H9 (cell line): ENCODE results near the gene PCA3. TPM values are rescaled to one million over a fixed set of nuclear protein-coding genes. Genes with fewer than 3 reads are reported as not detected.

Source experiments
- DNase-seq: peaks from one replicate; pipeline ENCODE4 v3.0.0-alpha.2; 2017
- H2AFZ ChIP-seq: one replicate; pipeline ENCODE4 v1.6.1; 2013; ENCODE audit warnings: mild to moderate bottlenecking, low read length, control low read depth, moderate library complexity
- H2AK5ac ChIP-seq: 2 replicates; pipeline ENCODE4 v1.6.1; 2013; ENCODE audit warnings: low read length, control low read depth, mixed read lengths; ENCODE audit not compliant: insufficient read length
- H2BK120ac ChIP-seq: one replicate; pipeline ENCODE4 v1.6.1; 2013; ENCODE audit warnings: low read depth, mild to moderate bottlenecking, low read length, control low read depth, inconsistent platforms; ENCODE audit not compliant: poor library complexity, severe bottlenecking
- H2BK12ac ChIP-seq: 2 replicates; pipeline ENCODE4 v1.6.1; 2013; ENCODE audit warnings: low read length, control low read depth, mixed read lengths, low read depth; ENCODE audit not compliant: insufficient read length
- H2BK15ac ChIP-seq: 2 replicates; pipeline ENCODE4 v1.6.1; 2013; ENCODE audit warnings: low read depth, low read length, control low read depth
- H2BK20ac ChIP-seq: one replicate; pipeline ENCODE4 v1.6.1; 2013; ENCODE audit warnings: low read depth, mild to moderate bottlenecking, low read length, control low read depth, inconsistent platforms; ENCODE audit not compliant: poor library complexity, severe bottlenecking
- H2BK5ac ChIP-seq: 2 replicates; pipeline ENCODE4 v1.6.1; 2013; ENCODE audit warnings: low read length, control low read depth, mixed read lengths; ENCODE audit not compliant: insufficient read length
- H3K14ac ChIP-seq: 2 replicates; pipeline ENCODE4 v1.6.1; 2013; ENCODE audit warnings: low read length, control low read depth; ENCODE audit not compliant: insufficient read depth
- H3K18ac ChIP-seq: 2 replicates; pipeline ENCODE4 v1.6.1; 2013; ENCODE audit warnings: low read depth, mild to moderate bottlenecking, mixed read lengths, low read length, control low read depth; ENCODE audit not compliant: insufficient read length
- H3K23ac ChIP-seq: 2 replicates; pipeline ENCODE4 v1.6.1; 2013; ENCODE audit warnings: low read length, control low read depth, mixed read lengths, low read depth; ENCODE audit not compliant: insufficient read length
- H3K23me2 ChIP-seq: 2 replicates; pipeline ENCODE4 v1.6.1; 2013; ENCODE audit warnings: low read depth, mild to moderate bottlenecking, mixed read lengths, low read length, control low read depth; ENCODE audit not compliant: insufficient read length, poor library complexity, severe bottlenecking
- H3K27ac ChIP-seq: 2 replicates; pipeline ENCODE4 v1.5.1; 2013; ENCODE audit warnings: low read length, control low read depth, mixed read lengths, low read depth; ENCODE audit not compliant: insufficient read length
- H3K27me3 ChIP-seq: 2 replicates; pipeline ENCODE4 v1.6.1; 2013; ENCODE audit warnings: low read length, control low read depth, inconsistent platforms; ENCODE audit not compliant: insufficient read depth
- H3K4ac ChIP-seq: 2 replicates; pipeline ENCODE4 v1.6.1; 2013; ENCODE audit warnings: low read depth, mild to moderate bottlenecking, control low read depth, inconsistent platforms, low read length, moderate library complexity
- H3K4me1 ChIP-seq: 2 replicates; pipeline ENCODE4 v1.6.1; 2013; ENCODE audit warnings: low read length, control low read depth, inconsistent platforms; ENCODE audit not compliant: insufficient read depth
- H3K4me2 ChIP-seq: 2 replicates; pipeline ENCODE4 v1.6.1; 2013; ENCODE audit warnings: low read length, control low read depth, mixed read lengths; ENCODE audit not compliant: insufficient read length, insufficient read depth
- H3K56ac ChIP-seq: 2 replicates; pipeline ENCODE4 v1.6.1; 2013; ENCODE audit warnings: low read depth, mild to moderate bottlenecking, mixed read lengths, low read length, control low read depth; ENCODE audit not compliant: insufficient read length
- H3K79me1 ChIP-seq: 2 replicates; pipeline ENCODE4 v1.6.1; 2013; ENCODE audit warnings: low read depth, mild to moderate bottlenecking, moderate library complexity, low read length, control low read depth, inconsistent platforms; ENCODE audit not compliant: insufficient read depth, poor library complexity, severe bottlenecking
- H3K79me2 ChIP-seq: 2 replicates; pipeline ENCODE4 v1.6.1; 2013; ENCODE audit warnings: low read length, control low read depth, inconsistent platforms; ENCODE audit not compliant: insufficient read depth
- H3K9ac ChIP-seq: 2 replicates; pipeline ENCODE4 v1.6.1; 2013; ENCODE audit warnings: low read length, control low read depth, mixed read lengths; ENCODE audit not compliant: insufficient read length; ENCODE audit errors: extremely low read depth
- H3K9me3 ChIP-seq: one replicate; pipeline ENCODE4 v1.6.1; 2013; ENCODE audit warnings: low read depth, low read length, inconsistent platforms; ENCODE audit not compliant: control insufficient read depth
- H3T11ph ChIP-seq: one replicate; pipeline ENCODE4 v1.6.1; 2013; ENCODE audit warnings: mild to moderate bottlenecking, low read length, control low read depth, inconsistent platforms
- H4K20me1 ChIP-seq: one replicate; pipeline ENCODE4 v1.6.1; 2013; ENCODE audit not compliant: control insufficient read depth, insufficient read length, insufficient read depth
- H4K5ac ChIP-seq: 2 replicates; pipeline ENCODE4 v1.6.1; 2013; ENCODE audit warnings: low read depth, mild to moderate bottlenecking, mixed read lengths, low read length, control low read depth; ENCODE audit not compliant: insufficient read length
- H4K8ac ChIP-seq: replicated peaks from 2 replicates; pipeline ENCODE4 v1.6.1; 2013; ENCODE audit warnings: low read length, control low read depth, mixed read lengths, low read depth; ENCODE audit not compliant: insufficient read length
- H4K91ac ChIP-seq: 2 replicates; pipeline ENCODE4 v1.6.1; 2013; ENCODE audit warnings: low read depth, mild to moderate bottlenecking, moderate library complexity, mixed read lengths, low read length, control low read depth; ENCODE audit not compliant: insufficient read length
- H3K27ac Mint-ChIP-seq, 3 experiments: 2 replicates in 2 of 3; 3 replicates in 1 of 3; pipeline ENCODE4 v1.8.0; 2020 to 2021; ENCODE audit warnings: mixed read lengths in 3 of 3, mild to moderate bottlenecking in 1 of 3, moderate library complexity in 1 of 3
- H3K27me3 Mint-ChIP-seq: 2 replicates; pipeline ENCODE4 v1.8.0; 2021; ENCODE audit warnings: low read depth, mild to moderate bottlenecking, moderate library complexity, mixed read lengths
- H3K36me3 Mint-ChIP-seq, 3 experiments: 2 replicates in 2 of 3; 3 replicates in 1 of 3; pipeline ENCODE4 v1.8.0; 2020 to 2021; ENCODE audit warnings: low read depth in 3 of 3, mixed read lengths in 3 of 3; ENCODE audit not compliant: insufficient read depth in 1 of 3
- H3K4me1 Mint-ChIP-seq, 2 experiments: 2 replicates each; pipeline ENCODE4 v1.8.0; 2020; ENCODE audit warnings: mixed read lengths in 2 of 2
- H3K4me3 Mint-ChIP-seq, 2 experiments: 2 replicates in 1 of 2; 3 replicates in 1 of 2; pipeline ENCODE4 v1.8.0; 2020 to 2021; ENCODE audit warnings: mild to moderate bottlenecking in 2 of 2, mixed read lengths in 2 of 2, moderate library complexity in 1 of 2
- H3K9me3 Mint-ChIP-seq, 2 experiments: 2 replicates in 1 of 2; 3 replicates in 1 of 2; pipeline ENCODE4 v1.8.0; 2020; ENCODE audit warnings: mild to moderate bottlenecking in 2 of 2, mixed read lengths in 2 of 2, moderate library complexity in 1 of 2
- CTCF ChIP-seq: fragments of 200-600 bp; sonication (generic); conservative IDR thresholded peaks from 3 replicates; pipeline ENCODE4 v1.8.0; 2021; ENCODE audit warnings: antibody characterized with exemption, mild to moderate bottlenecking
- WGBS: extraction: QIAGEN DNeasy Blood & Tissue Kit; methylation state at CpG from one replicate; pipeline ENCODE4 v1.1.7; 2013; ENCODE audit warnings: missing lambda C conversion rate, low lambda C conversion rate, mixed read lengths; ENCODE audit not compliant: insufficient read length; ENCODE audit errors: extremely low coverage; 5-methylcytosine and 5-hydroxymethylcytosine counted together
- total RNA-seq: library from RNA; stranded (reverse); gene quantifications from 2 replicates; pipeline ENCODE4 v1.2.1, GENCODE V29; 2021

The PCA3 gene
- total RNA-seq, 1 experiment from 2014 or later: not detected

GRCh38 chr9:76733096-76733495, 31.1 kb upstream of the PCA3 start:
- no peak overlapping the region for H2AFZ ChIP-seq
- H3K4ac ChIP-seq: no peak overlapping the region
- no peak for TF ChIP-seq CTCF
- no peak overlapping the region for H3T11ph ChIP-seq
- H3K56ac ChIP-seq: no peak overlapping the region
- H3K36me3 Mint-ChIP-seq: no peaks in the 10 kb centered on the region
- no peaks in the 10 kb centered on the region; the same call in 1 of the 2 replicates for H3K27me3 Mint-ChIP-seq
- H3K23ac ChIP-seq: no peak overlapping the region
- H3K4me3 Mint-ChIP-seq: no peak overlapping the region
- WGBS: no CpG with 5 or more reads among the region's 1 CpG
- DNase-seq: no peak
- no peaks in the 10 kb centered on the region for H3K4me1 Mint-ChIP-seq
- H4K20me1 ChIP-seq: no peaks in the 10 kb centered on the region
- H4K5ac ChIP-seq: no peak overlapping the region
- H3K27ac ChIP-seq: no peak overlapping the region
- no peak overlapping the region for H2BK120ac ChIP-seq
- no peaks in the 10 kb centered on the region for H3K79me2 ChIP-seq
- no peak overlapping the region for H2BK12ac ChIP-seq
- H4K8ac ChIP-seq: no peak overlapping the region
- H3K23me2 ChIP-seq: no peaks in the 10 kb centered on the region
- H4K91ac ChIP-seq: no peak overlapping the region
- no peaks in the 10 kb centered on the region for H3K27me3 ChIP-seq
- H3K9me3 Mint-ChIP-seq: no peaks in the 10 kb centered on the region
- no peak overlapping the region for H3K9ac ChIP-seq
- no peaks in the 10 kb centered on the region for H3K79me1 ChIP-seq
- no peak overlapping the region for H3K27ac Mint-ChIP-seq
- H2BK5ac ChIP-seq: no peak overlapping the region
- H2BK15ac ChIP-seq: no peak overlapping the region
- H3K14ac ChIP-seq: no peak overlapping the region
- no peaks in the 10 kb centered on the region for H3K9me3 ChIP-seq
- H3K4me1 ChIP-seq: no peaks in the 10 kb centered on the region
- H3K4me2 ChIP-seq: no peak overlapping the region
- H2AK5ac ChIP-seq: no peak overlapping the region
- H3K18ac ChIP-seq: no peak overlapping the region
- no peak overlapping the region for H2BK20ac ChIP-seq
